Tibial artery (tissue), 4 donors: Measurements from ENCODE around the gene APIP.

ENCODE experiments used
- DNase-seq, 2 donors: peaks; one replicate each; pipeline ENCODE4 v3.0.0-alpha.2; 2019
- H3K27ac ChIP-seq, 2 donors: fragments of 200-600 bp; sonication (generic) in 1 of 2; 1 replicate in 1 of 2; 2 replicates in 1 of 2; pipeline ENCODE4 v1.5.1; 2018 to 2019; ENCODE audit warnings: mild to moderate bottlenecking in 1 of 2
- H3K27me3 ChIP-seq, 2 donors: fragments of 200-600 bp; sonication (generic) in 1 of 2; one replicate each; pipeline versions ENCODE4 v1.5.1 to v1.6.0; 2016 to 2019
- H3K36me3 ChIP-seq, 3 donors: fragments of 200-600 bp; sonication (generic) in 2 of 3; one replicate each; pipeline ENCODE4 v1.5.1; 2016 to 2019; ENCODE audit warnings: mild to moderate bottlenecking in 2 of 3
- H3K4me1 ChIP-seq, 4 donors: fragments of 200-600 bp; sonication (generic) in 2 of 4; 1 replicate in 3 of 4; 2 replicates in 1 of 4; pipeline ENCODE4 v1.5.1; 2016 to 2019
- H3K4me3 ChIP-seq, 2 donors: fragments of 200-600 bp; sonication (generic) in 1 of 2; 1 replicate in 1 of 2; 2 replicates in 1 of 2; pipeline ENCODE4 v1.5.1; 2018 to 2019; ENCODE audit warnings: mild to moderate bottlenecking in 2 of 2
- H3K9me3 ChIP-seq, 3 donors: fragments of 200-600 bp; sonication (generic) in 1 of 3; one replicate each; pipeline ENCODE4 v1.5.1; 2016 to 2019
- CTCF ChIP-seq, 2 experiments: fragments of 200-600 bp in 1 of 2; fragments of 450-650 bp in 1 of 2; IDR thresholded peaks; one replicate each; pipeline ENCODE4 v1.5.1; 2017 to 2019; ENCODE audit warnings: antibody characterized with exemption in 2 of 2, mild to moderate bottlenecking in 1 of 2, moderate library complexity in 1 of 2
- intact Hi-C: fragments of 100-400 bp; cut with DNase I; formaldehyde crosslinking; loops from one replicate; pipeline ENCODE4 v1.15.0; 2023; ENCODE audit warnings: low total_unique reads

Gene APIP

GRCh38 chr11:34857463-34857862 lies 58.7 kb downstream of the APIP start:
- Histone ChIP-seq H3K9me3 (no peaks in the 10 kb centered on the region), H3K27me3 (no peaks in the 10 kb centered on the region), H3K27ac (no peak overlapping the region), H3K36me3 (no peaks in the 10 kb centered on the region), H3K4me1 (no peaks in the 10 kb centered on the region), H3K4me3 (no peak overlapping the region)
- no peak for DNase-seq
- no peak for TF ChIP-seq CTCF (IDR thresholded peaks at IDR 0.05)
- intact Hi-C loops = no loop called here

GRCh38 chr11:34856251-34856650 lies 59.9 kb downstream of the APIP start:
- no peak for DNase-seq
- Histone ChIP-seq H3K9me3 (no peaks in the 10 kb centered on the region), H3K36me3 (no peaks in the 10 kb centered on the region), H3K27ac (no peak overlapping the region), H3K4me1 (no peaks in the 10 kb centered on the region), H3K27me3 (no peaks in the 10 kb centered on the region), H3K4me3 (no peak overlapping the region)
- intact Hi-C loops = no loop called here
- TF ChIP-seq CTCF (IDR thresholded peaks at IDR 0.05) = no peak

GRCh38 chr11:34855754-34856095 lies 60.5 kb downstream of the APIP start:
- Histone ChIP-seq H3K27ac (no peak overlapping the region), H3K9me3 (no peaks in the 10 kb centered on the region), H3K4me3 (no peak overlapping the region), H3K36me3 (no peaks in the 10 kb centered on the region), H3K4me1 (no peaks in the 10 kb centered on the region), H3K27me3 (no peaks in the 10 kb centered on the region)
- TF ChIP-seq CTCF (IDR thresholded peaks at IDR 0.05) = no peak
- DNase-seq = no peak
- intact Hi-C loops = no loop called here

- Histone ChIP-seq H3K27me3 (no peaks in the 10 kb centered on the region), H3K36me3 (no peaks in the 10 kb centered on the region), H3K4me3 (no peak overlapping the region), H3K27ac (no peak overlapping the region), H3K9me3 (no peaks in the 10 kb centered on the region), H3K4me1 (no peaks in the 10 kb centered on the region)
- intact Hi-C loops = no loop called here
- TF ChIP-seq CTCF (IDR thresholded peaks at IDR 0.05) = no peak
- DNase-seq = no peak
These were observed 61.0 kb downstream of the APIP start for GRCh38 chr11:34855021-34855753.

GRCh38 chr11:34851916-34852315 lies 64.3 kb downstream of the APIP start:
- H3K9me3 ChIP-seq = no peaks in the 10 kb centered on the region
- no peaks in the 10 kb centered on the region for H3K27me3 ChIP-seq
- no peaks in the 10 kb centered on the region for H3K4me1 ChIP-seq
- H3K27ac ChIP-seq = no peak overlapping the region
- intact Hi-C loops = no loop called here
- no peak for DNase-seq
- TF ChIP-seq CTCF (IDR thresholded peaks at IDR 0.05) = no peak
- no peak overlapping the region for H3K4me3 ChIP-seq
- no peaks in the 10 kb centered on the region for H3K36me3 ChIP-seq

GRCh38 chr11:34850334-34850733 lies 65.8 kb downstream of the APIP start:
- H3K4me1 ChIP-seq = no peaks in the 10 kb centered on the region
- H3K36me3 ChIP-seq = no peaks in the 10 kb centered on the region
- no peaks in the 10 kb centered on the region for H3K27me3 ChIP-seq
- H3K4me3 ChIP-seq = no peak overlapping the region
- no peak for TF ChIP-seq CTCF (IDR thresholded peaks at IDR 0.05)
- H3K9me3 ChIP-seq = no peaks in the 10 kb centered on the region
- intact Hi-C loops = no loop called here
- no peak for DNase-seq
- H3K27ac ChIP-seq = no peak overlapping the region
